GM23248 (cell line): Measurements from ENCODE around the gene F10. TPM values are rescaled to one million over a fixed set of nuclear protein-coding genes. Genes with fewer than 3 reads are reported as not detected.

ENCODE experiments used
- DNase-seq: peaks from one replicate; pipeline ENCODE4 v3.0.0-alpha.2; 2015
- H2AFZ ChIP-seq: fragments of 200-600 bp; sonication (generic); 2 replicates; pipeline ENCODE4 v1.6.1; 2016; ENCODE audit warnings: antibody characterized with exemption
- H3F3A ChIP-seq: fragments of 200-600 bp; sonication (generic); 2 replicates; pipeline ENCODE4 v1.6.1; 2016; ENCODE audit warnings: mild to moderate bottlenecking, antibody characterized with exemption, mixed run types; ENCODE audit not compliant: insufficient read depth
- H3K27ac ChIP-seq: fragments of 200-600 bp; sonication (generic); 2 replicates; pipeline ENCODE4 v1.5.1; 2016; ENCODE audit warnings: mild to moderate bottlenecking
- H3K27me3 ChIP-seq: fragments of 200-600 bp; sonication (generic); replicated peaks from 2 replicates; pipeline ENCODE4 v1.6.1; 2016; ENCODE audit warnings: mild to moderate bottlenecking; ENCODE audit not compliant: insufficient read depth
- H3K36me3 ChIP-seq: fragments of 200-600 bp; sonication (generic); 2 replicates; pipeline ENCODE4 v1.6.1; 2016; ENCODE audit warnings: low read depth, mild to moderate bottlenecking
- H3K4me1 ChIP-seq: fragments of 200-600 bp; sonication (generic); 2 replicates; pipeline ENCODE4 v1.6.1; 2016; ENCODE audit warnings: mild to moderate bottlenecking; ENCODE audit not compliant: insufficient read depth
- H3K4me2 ChIP-seq: fragments of 200-600 bp; sonication (generic); one replicate; pipeline ENCODE4 v1.6.1; 2016; ENCODE audit warnings: mild to moderate bottlenecking; ENCODE audit not compliant: unreplicated experiment
- H3K4me3 ChIP-seq: fragments of 200-600 bp; sonication (generic); 2 replicates; pipeline ENCODE4 v1.5.1; 2016; ENCODE audit warnings: mild to moderate bottlenecking
- H3K79me2 ChIP-seq: fragments of 200-600 bp; sonication (generic); 2 replicates; pipeline ENCODE4 v1.6.1; 2016; ENCODE audit warnings: mild to moderate bottlenecking; ENCODE audit not compliant: insufficient read depth
- H3K9ac ChIP-seq: fragments of 200-600 bp; sonication (generic); 2 replicates; pipeline ENCODE4 v1.6.1; 2016; ENCODE audit warnings: mild to moderate bottlenecking
- H3K9me2 ChIP-seq: fragments of 200-600 bp; sonication (generic); 2 replicates; pipeline ENCODE4 v1.6.1; 2016; ENCODE audit warnings: mixed run types, mild to moderate bottlenecking, moderate library complexity; ENCODE audit not compliant: insufficient read depth
- H3K9me3 ChIP-seq: fragments of 200-600 bp; sonication (generic); one replicate; pipeline ENCODE4 v1.6.1; 2017; ENCODE audit warnings: low read depth
- H4K20me1 ChIP-seq: fragments of 200-600 bp; sonication (generic); 2 replicates; pipeline ENCODE4 v1.6.0; 2016; ENCODE audit not compliant: insufficient read depth
- EZH2 ChIP-seq: fragments of 200-600 bp; sonication (generic); IDR thresholded peaks from 2 replicates; pipeline ENCODE4 v1.6.1; 2018; ENCODE audit warnings: antibody characterized with exemption, mild to moderate bottlenecking; ENCODE audit not compliant: insufficient read depth, poor library complexity, severe bottlenecking
- EZH2phosphoT487 ChIP-seq: fragments of 200-600 bp; sonication (generic); IDR thresholded peaks from 2 replicates; pipeline ENCODE4 v1.6.1; 2018; ENCODE audit warnings: antibody characterized with exemption, moderate library complexity, mild to moderate bottlenecking, low read depth; ENCODE audit not compliant: insufficient read depth
- WGBS, 2 experiments: methylation state at CpG; one replicate each; pipeline ENCODE4 v1.1.6; 2015 to 2017; ENCODE audit warnings: low lambda C conversion rate in 2 of 2, low coverage in 1 of 2; ENCODE audit errors: missing lambda C conversion rate in 2 of 2; 5-methylcytosine and 5-hydroxymethylcytosine counted together
- in situ Hi-C: fragments of 300-500 bp; cut with MboI; formaldehyde crosslinking; loops from 2 replicates; pipeline ENCODE4 v1.15.0; 2020
- polyA plus RNA-seq: library from polyadenylated mRNA; unstranded; fragments of >200 nt; fragmentation: Nextera tagmentation; extraction: Ambion mirVana; gene quantifications from 2 replicates; pipeline ENCODE4 v1.2.1, GENCODE V29; 2016
- total RNA-seq: library from RNA; depleted of rRNA; stranded (reverse); fragments of >200 nt; shearing (Covaris generic); gene quantifications from 2 replicates; pipeline ENCODE4 v1.2.3, GENCODE V29; 2014

The F10 gene
- total and polyA plus RNA-seq, 2 experiments from 2014 or later = 7.8 to 9.1 TPM

GRCh38 chr13:113116871-113117271 is 5.7 kb upstream of the F10 start:
- Histone ChIP-seq H3K79me2 (no peaks in the 10 kb centered on the region), H3K36me3 (no peaks in the 10 kb centered on the region), H3K4me2 (no peak overlapping the region), H3K4me3 (no peak overlapping the region), H3K9ac (no peak overlapping the region), H3K4me1 (no peaks in the 10 kb centered on the region), H3K27ac (no peak overlapping the region), H4K20me1 (no peaks in the 10 kb centered on the region), H3K27me3 (no peaks in the 10 kb centered on the region), H2AFZ (no peak overlapping the region), H3F3A (no peaks in the 10 kb centered on the region), H3K9me3 (no peaks in the 10 kb centered on the region), H3K9me2 (no peaks in the 10 kb centered on the region)
- DNase-seq = no peak
- TF ChIP-seq EZH2 (no peak), EZH2phosphoT487 (no peak)
- WGBS, 2 experiments = 77 to 78% methylated on average over 10 of the region's 10 CpGs
- in situ Hi-C loops = no loop called here

- WGBS, 2 experiments = 85 to 89% methylated on average over 9 to 26 of the region's 26 CpGs
- Histone ChIP-seq H3K9ac (no peak overlapping the region), H4K20me1 (no peaks in the 10 kb centered on the region), H3K4me3 (no peak overlapping the region), H3K9me3 (no peaks in the 10 kb centered on the region), H2AFZ (no peak overlapping the region), H3K27ac (no peak overlapping the region), H3K9me2 (no peaks in the 10 kb centered on the region), H3K27me3 (no peaks in the 10 kb centered on the region), H3K4me1 (no peaks in the 10 kb centered on the region), H3K4me2 (no peak overlapping the region), H3F3A (no peaks in the 10 kb centered on the region), H3K36me3 (no peaks in the 10 kb centered on the region), H3K79me2 (no peaks in the 10 kb centered on the region)
- TF ChIP-seq EZH2phosphoT487 (no peak), EZH2 (no peak)
- DNase-seq = peak; percentile 50
- in situ Hi-C loops = no loop called here
Observed at GRCh38 chr13:113117335-113117872, 5.2 kb upstream of the F10 start.

- in situ Hi-C loops = no loop called here
- Histone ChIP-seq H3K9me2 (no peaks in the 10 kb centered on the region), H3K27ac (no peak overlapping the region), H3K9ac (no peak overlapping the region), H3K36me3 (no peaks in the 10 kb centered on the region), H3K4me3 (no peak overlapping the region), H3K79me2 (no peaks in the 10 kb centered on the region), H2AFZ (no peak overlapping the region), H3K4me2 (no peak overlapping the region), H3K9me3 (no peaks in the 10 kb centered on the region), H4K20me1 (no peaks in the 10 kb centered on the region), H3F3A (no peaks in the 10 kb centered on the region), H3K27me3 (no peaks in the 10 kb centered on the region), H3K4me1 (no peaks in the 10 kb centered on the region)
- TF ChIP-seq EZH2phosphoT487 (no peak), EZH2 (no peak)
- 60 to 72% methylated on average over 8 to 9 of the region's 9 CpGs for WGBS, 2 experiments
- no peak for DNase-seq
Observed at GRCh38 chr13:113117911-113118260, 4.7 kb upstream of the F10 start.

- Histone ChIP-seq H3K4me1 (no peaks in the 10 kb centered on the region), H2AFZ (no peak overlapping the region), H3K9ac (no peak overlapping the region), H3K9me2 (no peaks in the 10 kb centered on the region), H3F3A (no peaks in the 10 kb centered on the region), H3K4me2 (no peak overlapping the region), H4K20me1 (no peaks in the 10 kb centered on the region), H3K9me3 (no peaks in the 10 kb centered on the region), H3K27me3 (no peaks in the 10 kb centered on the region), H3K79me2 (no peaks in the 10 kb centered on the region), H3K36me3 (no peaks in the 10 kb centered on the region), H3K4me3 (no peak overlapping the region), H3K27ac (no peak overlapping the region)
- TF ChIP-seq EZH2 = no peak
- TF ChIP-seq EZH2phosphoT487 = no peak
- in situ Hi-C loops = no loop called here
- 85 to 86% methylated on average over 31 to 37 of the region's 42 CpGs for WGBS, 2 experiments
- DNase-seq = no peak
Observed at GRCh38 chr13:113118261-113119021, 4.2 kb upstream of the F10 start.
